GM21528 (cell line): Measurements from ENCODE around the gene FMN1.

Experiments
- ATAC-seq: cut with Tn5 transposase; IDR thresholded peaks from one replicate; pipeline ENCODE4 v1.9.1; 2021; ENCODE audit warnings: mild to moderate bottlenecking, moderate library complexity; ENCODE audit not compliant: unreplicated experiment, low FRiP score

Gene FMN1

DNA sequence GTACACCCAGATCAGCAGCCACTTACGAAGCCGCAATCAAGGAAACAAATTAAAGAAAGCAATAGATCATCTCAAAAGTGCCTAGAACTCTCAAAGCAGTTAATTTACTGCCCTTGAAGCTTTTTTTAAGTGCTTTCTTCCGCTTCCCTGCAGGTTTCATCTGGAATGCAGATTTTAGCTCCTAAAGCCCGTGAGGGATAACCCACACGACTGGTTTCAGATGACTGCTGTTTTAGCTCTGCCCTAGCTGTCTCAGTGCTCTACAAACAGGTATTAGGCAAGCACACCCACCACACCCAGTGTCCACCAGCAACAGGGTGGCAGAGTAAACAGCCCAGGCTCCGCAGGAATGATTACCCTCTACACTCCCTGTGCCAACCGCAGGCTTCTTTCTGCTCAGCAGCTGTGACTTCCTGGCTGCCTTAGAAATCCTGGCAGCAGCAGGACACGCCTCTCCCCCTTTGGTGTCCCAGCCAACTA is 126.0 kb downstream of the FMN1 start:
- ATAC-seq = no peak

DNA sequence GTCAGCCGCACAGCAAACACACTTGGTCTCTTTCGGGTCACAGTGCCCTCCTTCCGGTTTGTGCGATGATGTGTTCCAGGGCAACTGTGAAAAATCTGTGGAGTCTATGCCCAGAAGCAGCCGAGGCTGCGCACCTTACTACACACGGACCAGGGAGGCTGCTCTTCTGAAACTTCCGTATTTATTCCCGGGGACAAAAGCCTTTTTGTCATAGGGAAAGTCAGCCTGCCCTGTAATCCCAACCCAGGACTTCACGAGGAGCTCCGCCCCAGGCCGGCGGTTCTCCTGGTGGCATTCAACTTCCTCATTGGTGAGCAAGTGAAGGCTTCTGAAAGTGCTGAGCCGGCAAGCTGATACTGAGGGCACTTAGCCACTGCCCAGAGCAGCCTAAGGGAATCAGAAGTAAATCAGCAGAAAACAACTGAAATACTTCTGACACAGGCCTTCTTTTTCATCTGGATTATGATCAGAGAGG is 126.5 kb downstream of the FMN1 start:
- no peak for ATAC-seq

DNA sequence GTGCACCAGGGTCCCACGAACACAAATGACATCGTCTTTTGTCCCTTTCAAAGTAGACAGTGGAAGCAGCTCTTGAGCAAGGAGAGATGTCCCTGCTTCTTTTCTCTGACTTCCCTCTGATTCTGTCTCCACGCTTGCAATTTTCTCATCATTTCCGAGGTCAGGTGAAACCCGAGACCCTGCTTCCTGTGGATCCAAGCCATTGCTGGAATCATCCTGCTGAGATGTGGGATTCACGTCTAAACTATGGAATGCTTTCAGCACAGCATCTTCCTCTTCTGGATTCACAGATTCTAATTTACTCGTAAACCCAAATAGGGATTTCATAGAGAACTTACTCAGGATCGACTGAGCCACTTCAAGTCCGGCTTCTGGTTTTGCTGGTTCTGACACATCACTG is 127.1 kb downstream of the FMN1 start:
- ATAC-seq = no peak

DNA sequence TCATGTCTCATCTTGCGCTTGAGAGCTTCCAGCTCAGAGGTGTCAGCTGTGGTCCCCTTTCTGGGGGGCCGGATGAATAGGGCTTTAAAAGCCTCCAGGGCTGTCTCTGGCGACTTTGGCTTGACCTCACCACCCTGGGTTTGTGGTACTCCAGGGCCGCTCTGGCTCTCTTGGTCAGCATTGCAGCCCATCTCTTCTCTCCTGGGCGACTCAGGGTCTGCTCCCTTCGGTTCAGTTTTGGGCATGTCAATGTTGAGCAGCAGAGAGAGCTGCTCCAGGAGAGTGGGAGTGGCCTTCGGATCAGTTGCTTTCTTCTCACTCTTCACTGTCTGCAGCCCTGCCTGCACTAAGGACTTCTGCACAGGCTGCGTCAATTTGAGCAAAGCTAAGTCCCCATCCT is 127.9 kb downstream of the FMN1 start:
- ATAC-seq = no peak

DNA sequence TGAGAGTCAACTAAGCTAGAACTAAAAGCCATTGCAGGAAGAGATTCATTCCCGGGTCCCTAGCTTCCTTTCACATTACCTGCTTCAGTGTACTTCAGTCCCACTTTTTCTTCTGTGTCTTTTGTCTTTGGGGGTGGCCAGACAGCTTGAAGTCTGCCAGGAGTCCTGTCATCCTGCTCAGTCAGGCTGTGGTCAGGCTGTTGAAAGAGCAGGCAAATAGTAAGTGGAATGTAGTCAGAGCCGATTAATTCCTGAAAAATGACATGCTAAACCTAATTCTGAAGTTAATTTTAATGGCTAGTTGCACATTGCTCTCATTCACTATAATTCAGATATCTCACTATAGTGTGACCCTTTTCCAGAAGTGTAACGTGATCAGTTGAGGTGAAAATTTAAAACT is 129.6 kb downstream of the FMN1 start:
- no peak for ATAC-seq

DNA sequence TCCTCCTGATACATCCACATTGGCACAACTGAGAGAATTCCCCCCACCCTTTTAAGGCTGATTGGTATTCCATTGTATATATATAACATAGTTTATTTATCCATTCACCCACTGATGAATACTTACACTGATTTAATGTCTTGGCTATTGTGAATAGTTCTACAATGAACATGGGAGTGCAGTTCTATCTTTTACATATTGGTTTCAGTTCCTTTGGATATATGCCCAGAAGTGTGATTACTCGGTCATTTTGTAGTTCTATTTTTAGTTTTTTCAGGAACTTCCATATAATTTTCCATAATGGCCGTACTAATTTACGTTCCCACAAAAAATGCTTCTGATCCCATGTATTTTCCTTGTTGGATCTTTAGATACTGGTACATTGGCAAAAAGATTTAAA is 135.3 kb downstream of the FMN1 start:
- ATAC-seq = no peak

DNA sequence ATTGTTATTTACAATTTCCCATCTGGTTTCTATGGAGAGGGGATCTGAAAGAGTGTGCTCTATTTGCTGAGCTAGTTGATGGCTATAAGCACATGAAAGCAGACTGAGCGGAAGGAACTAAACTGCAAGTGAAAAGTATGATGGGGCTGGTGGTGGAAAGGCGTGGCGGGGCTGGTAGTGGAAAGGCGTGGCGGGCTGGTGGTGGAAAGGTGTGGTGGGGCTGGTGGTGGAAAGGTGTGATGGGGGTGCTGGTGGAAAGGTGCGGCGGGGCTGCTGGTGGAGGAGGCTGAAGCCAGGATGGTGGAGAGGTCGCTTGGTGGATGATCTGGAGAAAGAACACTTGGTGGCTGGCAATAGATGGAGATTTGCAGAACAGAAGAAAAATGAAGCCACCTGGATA is 136.7 kb downstream of the FMN1 start:
- ATAC-seq = no peak

DNA sequence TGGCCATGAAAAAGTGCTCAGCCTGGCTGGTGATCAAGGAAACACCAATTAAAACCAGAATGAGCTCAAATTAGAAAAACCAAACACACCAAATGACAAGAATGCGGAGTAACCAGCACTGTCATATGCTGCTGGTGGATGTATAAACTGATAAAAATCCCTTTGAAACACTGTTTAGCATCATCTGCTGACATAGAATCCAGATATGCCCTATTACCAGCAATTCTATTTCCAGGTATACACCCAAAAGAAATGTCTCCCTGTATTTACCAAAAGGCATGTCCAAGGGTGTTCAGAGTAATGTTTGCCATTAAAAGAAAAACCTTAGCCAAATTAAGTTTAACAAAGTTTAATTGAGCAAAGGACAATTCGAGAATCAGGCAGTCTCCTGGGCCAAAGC is 138.6 kb downstream of the FMN1 start:
- no peak for ATAC-seq

DNA sequence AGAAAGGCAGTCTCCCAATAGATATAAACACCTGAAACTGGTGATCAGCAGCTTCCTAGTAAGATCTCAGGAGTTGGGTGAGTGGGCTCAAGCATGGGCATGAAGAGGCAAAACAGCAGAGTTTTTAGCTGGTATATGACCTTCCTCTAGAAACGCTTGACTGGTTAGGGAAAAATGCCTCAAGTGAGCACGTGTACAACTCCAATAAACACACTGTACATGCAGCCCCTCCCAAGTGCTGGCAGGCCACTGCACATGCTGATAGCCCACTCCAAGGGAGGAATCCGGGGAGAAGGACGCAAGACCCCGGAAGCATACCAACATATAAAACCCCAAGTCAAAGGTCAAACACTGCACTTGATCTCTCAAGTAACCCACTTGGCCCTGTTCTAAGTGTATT is 143.0 kb downstream of the FMN1 start:
- ATAC-seq = no peak

DNA sequence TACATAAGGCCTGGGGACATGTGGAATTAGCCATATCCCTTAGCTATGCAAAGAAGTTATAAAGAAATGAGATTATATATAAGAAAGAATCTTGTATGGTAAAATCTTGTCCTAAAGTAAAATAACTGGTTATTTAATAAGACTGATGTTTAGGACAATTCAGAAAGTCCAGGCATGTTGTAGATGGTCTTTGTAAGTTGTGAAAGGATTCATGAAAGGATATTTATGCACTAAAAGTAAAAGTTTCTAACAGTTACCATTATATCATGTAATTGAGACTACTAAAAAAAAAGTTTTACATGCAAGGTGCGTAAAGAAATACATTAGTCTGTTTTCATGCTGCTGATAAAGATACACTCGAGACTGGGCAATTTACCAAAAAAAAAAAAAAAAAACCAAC is 146.3 kb downstream of the FMN1 start:
- ATAC-seq = no peak

DNA sequence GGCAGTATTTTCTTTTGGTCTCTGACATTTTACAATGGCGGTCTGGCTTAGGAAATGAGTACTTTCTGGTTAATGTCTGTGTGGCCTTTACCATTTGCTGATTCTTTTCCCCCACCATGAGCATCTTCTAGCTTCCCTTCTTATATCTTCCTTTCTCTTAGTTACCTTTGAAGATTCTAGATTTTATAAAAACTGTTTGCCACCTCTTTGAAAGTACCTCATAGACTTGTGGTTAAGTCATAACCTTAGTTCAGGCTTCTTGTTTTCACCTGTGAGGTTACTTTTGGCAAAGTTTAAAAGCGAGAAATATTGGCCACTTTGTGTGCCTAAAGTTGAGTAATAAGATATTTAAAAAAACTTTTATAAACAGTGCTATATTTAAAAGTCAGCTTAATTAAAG is 147.4 kb downstream of the FMN1 start:
- no peak for ATAC-seq

DNA sequence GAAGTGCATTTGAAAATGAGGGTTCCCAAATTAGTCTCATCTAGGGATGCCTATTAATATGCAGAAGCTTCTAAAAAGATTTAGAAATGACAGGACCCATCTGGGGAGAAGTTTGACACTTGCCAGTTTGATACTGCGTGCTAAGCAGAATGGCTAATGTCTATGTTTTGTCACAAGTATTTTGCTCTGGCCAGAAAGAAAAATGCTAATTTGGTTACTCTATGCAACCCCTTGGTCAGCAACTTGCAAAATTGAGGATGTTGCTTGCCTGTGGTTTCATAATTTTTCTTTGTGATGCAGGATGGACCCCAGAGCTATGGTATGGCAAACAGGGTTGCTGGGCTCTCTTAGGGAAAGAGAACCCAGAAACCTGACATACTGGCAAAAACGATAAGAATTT is 148.2 kb downstream of the FMN1 start:
- ATAC-seq = no peak

DNA sequence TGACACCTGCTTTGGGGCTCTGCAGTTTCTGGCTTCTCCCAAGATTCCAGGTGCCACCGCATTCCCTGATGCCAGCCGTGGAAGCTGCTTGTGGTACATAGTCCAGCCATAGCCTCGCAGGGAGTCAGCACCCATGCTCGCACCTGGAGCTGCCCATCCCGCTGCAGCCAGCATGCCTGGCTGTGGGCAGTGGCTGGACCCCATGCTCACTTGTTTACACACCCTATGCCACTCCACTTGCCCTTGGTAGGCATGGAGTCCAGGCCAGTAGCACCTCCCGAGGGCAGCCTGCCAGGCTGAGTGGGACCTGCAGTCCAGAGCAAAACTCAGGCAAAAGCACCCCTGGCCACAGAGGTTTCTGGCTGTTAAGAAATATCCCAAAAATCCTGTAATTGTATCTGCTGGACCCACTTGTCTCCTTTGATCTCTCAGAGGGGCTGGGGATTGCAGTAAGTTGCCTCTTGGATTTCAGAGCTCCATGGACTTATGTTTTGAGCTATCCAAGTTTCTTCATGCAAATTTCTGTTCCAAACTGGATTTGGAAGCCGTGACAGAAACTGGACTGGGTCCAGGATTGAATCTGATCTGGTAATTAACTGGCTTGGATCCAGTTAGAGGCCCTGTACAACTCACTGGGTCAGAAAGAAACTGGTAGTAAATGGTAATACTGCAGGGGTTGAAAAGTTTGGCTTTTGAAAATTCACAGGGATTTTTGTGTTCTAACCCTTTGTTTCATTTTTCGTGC is 149.3 kb downstream of the FMN1 start:
- ATAC-seq = no peak

DNA sequence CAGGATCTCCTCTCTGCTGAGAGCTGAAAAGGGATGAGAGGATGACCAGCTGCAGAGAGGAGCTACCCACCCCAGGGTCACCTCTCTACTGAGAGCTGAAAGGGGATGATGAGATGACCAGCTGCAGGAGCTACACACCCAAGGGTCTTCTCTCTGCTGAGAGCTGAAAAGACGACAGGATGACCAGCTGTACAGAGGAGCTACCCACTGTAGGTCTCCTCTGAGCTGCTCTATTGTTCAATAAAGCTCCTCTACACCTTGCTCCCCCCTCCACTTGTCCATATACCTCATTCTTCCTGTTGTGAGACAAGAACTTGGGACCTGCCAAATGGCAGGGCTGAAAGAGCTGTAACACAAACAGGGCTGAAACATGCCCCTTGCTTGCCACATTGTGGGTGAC is 149.9 kb downstream of the FMN1 start:
- no peak for ATAC-seq

DNA sequence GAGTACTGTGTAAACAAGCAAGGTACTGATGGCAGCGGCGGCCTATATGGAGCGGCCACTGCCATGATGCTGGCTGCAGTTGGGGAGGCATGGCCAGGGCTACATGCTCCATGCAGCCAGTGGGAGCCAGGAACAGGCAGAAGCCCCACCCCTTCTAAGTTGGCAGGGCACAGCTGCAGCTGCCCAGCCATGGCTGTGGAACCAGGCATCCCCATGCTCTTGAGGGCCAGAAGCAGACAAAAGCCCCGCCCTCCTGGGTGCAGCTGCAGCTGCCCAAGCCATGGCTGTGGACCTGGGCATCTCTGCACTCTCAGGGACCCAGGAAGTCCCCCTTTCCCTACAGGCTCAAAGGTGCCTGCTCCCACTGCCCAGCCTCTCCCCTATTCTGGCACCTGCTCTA is 150.9 kb downstream of the FMN1 start:
- no peak for ATAC-seq

DNA sequence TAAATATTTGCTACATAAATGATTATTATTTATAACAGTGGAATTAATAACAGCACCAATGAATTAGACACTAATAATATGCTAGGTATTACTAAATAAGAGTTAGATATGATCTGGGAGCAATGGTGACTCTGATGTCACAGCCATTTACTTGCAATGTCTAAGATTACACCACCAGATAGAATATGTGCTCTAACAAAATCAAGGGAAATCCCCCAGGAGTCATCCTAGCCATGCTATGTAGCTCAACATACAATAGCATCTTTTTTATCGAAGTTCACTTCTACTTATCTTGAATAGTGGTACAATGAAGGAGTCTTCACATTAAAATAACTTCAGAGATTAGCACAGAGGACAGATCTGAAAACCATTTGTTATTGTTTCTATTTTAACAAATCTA is 154.0 kb downstream of the FMN1 start:
- no peak for ATAC-seq

DNA sequence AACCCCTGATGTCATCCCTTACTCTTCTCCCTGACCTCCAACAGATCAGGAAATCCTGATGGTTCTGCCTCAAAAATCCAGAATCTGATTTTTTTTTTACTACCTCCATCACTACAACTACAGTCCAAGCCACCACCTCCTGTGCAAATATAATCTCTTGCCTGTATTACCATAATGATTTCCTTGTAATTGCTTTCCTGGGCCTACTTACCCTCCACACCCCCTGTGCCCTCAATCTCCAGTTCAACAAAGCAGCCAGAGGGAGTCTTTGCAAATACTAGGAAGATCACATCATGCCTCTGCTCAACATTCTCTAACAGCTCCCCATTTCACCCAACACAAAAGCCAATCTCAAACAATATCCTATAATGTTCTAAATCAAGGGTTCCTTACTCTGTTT is 159.9 kb downstream of the FMN1 start:
- no peak for ATAC-seq

DNA sequence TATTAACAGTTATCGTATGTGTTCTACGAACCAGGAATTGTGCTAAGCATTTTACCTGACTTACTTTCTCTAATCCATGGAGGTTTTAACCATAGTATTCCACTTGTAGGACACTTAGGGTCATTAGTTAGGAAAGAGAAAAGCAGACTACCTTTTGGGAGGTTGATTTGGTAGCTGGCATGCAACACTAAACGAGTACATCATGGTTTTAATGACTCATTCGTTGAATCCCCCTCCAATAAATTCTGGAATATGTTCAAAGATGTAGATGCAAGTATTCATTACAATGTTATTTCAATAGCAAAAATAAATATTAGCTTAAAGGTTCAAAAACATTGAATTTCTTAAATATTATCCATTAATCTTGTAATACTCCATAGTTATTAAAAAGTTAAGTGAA is 162.5 kb downstream of the FMN1 start:
- ATAC-seq = no peak

DNA sequence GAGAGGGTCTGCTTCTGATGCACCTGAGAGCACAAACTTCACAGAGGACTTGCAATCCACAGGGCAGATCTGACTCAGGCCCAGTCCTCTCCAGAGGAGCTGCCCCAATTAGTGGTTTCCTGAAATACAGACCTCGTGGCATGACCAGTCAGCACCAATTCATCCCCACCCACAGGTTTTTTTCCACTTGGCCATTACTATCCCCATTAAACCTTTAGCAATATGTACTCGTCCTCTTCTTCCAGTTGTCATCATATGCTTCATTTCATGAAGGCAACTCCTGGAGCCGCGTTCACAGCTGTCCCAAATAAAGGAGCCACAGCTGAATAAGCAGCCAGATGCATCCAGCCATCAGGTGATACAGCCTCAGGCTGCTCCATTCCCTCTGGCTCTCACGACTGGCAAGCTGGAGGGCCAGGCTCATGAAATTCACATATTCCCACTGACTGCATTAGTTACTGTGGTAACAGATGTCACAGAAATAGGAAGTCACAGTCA is 163.1 kb downstream of the FMN1 start:
- no peak for ATAC-seq

DNA sequence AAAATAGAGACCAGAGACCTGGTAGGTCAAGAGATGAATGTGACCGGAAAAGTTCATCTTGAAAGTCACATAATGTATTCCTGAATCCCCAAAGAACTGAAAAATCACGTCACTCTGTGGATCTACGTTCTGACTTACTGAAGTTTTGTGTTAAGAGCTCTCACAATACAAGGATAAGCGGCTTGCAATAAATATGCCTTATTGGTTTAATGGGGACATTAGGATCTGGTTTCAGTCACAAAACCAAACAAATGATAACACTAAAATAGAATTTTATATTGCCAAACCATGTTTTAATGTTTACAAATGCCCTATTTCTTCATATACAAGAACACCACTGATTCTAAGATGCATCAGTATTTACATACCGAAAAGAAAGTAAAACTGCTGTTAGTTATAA is 164.2 kb downstream of the FMN1 start:
- no peak for ATAC-seq

DNA sequence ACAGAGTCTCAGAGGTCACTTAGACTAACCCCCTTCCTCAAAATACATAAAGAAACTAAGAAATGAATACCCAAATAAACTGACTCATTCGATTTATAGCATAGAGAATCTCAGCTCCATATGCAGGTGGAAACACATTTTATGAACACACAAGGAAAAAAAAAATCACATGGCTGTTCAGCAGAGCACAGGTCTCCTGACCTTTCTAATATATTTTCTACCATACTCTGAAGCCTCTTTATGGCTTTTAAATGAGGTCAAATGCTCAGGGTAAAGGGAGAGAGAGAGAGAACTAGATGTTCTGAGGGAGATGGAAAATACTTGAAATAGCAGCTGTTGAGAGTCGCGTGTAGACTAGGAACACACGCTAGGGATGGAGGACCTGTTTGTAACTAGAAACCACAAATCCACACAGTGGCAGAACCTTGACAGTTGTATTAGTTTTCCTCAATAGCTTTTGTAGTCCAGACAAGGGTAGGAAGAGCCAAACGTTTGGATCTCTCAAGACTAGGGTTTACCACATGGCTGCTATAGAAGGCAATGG is 165.3 kb downstream of the FMN1 start:
- ATAC-seq = no peak

DNA sequence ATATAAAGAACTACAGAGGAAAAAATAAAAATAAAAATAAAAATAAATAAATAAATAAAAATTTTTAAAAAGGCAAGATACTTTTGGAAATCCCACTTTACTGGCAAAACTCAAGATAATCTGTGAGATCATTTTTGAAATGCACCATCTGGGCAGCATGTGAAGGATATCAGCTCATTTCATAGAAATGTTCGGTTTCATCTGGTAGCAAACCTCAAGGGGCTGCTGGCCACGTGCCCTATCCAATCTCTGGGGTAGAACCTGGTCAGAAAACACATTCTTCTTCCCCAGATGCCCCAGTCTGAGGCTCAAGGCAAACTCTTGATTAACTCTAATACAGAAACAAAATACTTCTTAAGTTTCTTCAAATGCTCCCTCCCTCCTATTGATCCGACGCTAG is 166.0 kb downstream of the FMN1 start:
- no peak for ATAC-seq
